ENCODE results near the gene BICC1. TPM values are rescaled to one million over a fixed set of nuclear protein-coding genes. Genes with fewer than 3 reads are reported as not detected.

Gene BICC1
- total RNA-seq, 1 donor from 2014 or later: 9.3 TPM

DNA sequence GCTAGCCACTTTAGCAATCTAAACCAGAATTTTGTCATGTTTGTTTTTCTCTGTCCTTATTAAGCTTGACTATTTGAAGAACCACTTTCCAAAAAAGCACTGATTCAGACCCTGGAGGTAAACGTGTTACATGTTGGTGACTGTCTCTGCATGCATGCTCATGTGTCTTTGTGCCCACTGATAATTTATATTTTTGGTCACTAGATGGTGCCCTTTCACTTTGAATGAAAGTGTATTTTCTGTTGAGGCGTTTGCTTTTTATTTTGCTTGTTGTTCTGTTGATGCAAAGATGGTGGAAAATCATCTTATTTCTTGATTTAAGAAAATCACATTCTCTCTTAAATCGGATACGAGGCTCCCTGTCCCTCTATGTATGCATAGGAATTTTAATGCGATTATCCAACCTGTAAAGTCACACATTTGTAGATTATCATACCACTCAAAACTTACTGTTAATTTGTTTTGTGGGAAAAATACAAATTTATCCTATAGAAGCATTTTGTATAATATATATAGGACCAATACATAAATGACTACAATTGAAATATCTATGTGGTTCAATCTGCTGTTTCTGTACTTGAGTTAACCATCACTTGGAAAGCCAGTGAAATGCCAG, 269.3 kb downstream of the BICC1 start:
- no peak overlapping the region for H3K4me3 Mint-ChIP-seq
- H3K36me3 Mint-ChIP-seq: no peaks in the 10 kb centered on the region
- H3K27me3 Mint-ChIP-seq (ENCODE audit: low read depth): no peaks in the 10 kb centered on the region
- no peak for DNase-seq (ENCODE audit: low spot score in 2 of 2, unreplicated experiment in 2 of 2)
- peak; percentile 66 for TF ChIP-seq CTCF (IDR thresholded peaks at IDR 0.05; ENCODE audit: unreplicated experiment)
- no peaks in the 10 kb centered on the region for H3K9me3 Mint-ChIP-seq
- no peak overlapping the region for H3K27ac Mint-ChIP-seq
- H3K4me1 Mint-ChIP-seq: peaks cover 28% of the 10 kb centered on the region

- Mint-ChIP-seq H3K27me3 (ENCODE audit: low read depth) (no peaks in the 10 kb centered on the region), H3K27ac (no peak overlapping the region), H3K36me3 (no peaks in the 10 kb centered on the region), H3K4me1 (peaks cover 28% of the 10 kb centered on the region), H3K9me3 (no peaks in the 10 kb centered on the region), H3K4me3 (no peak overlapping the region)
- TF ChIP-seq CTCF (IDR thresholded peaks at IDR 0.05; ENCODE audit: unreplicated experiment): no peak
- no peak for DNase-seq (ENCODE audit: low spot score in 2 of 2, unreplicated experiment in 2 of 2)
These were observed 270.5 kb downstream of the BICC1 start for GRCh38 chr10:58782876-58783851.

- no peak for DNase-seq (ENCODE audit: low spot score in 2 of 2, unreplicated experiment in 2 of 2)
- Mint-ChIP-seq H3K9me3 (no peaks in the 10 kb centered on the region), H3K4me1 (peaks cover 24% of the 10 kb centered on the region), H3K27me3 (ENCODE audit: low read depth) (no peaks in the 10 kb centered on the region), H3K36me3 (no peaks in the 10 kb centered on the region), H3K4me3 (no peak overlapping the region), H3K27ac (no peak overlapping the region)
- TF ChIP-seq CTCF (IDR thresholded peaks at IDR 0.05; ENCODE audit: unreplicated experiment): no peak
These were observed 271.7 kb downstream of the BICC1 start for GRCh38 chr10:58784361-58784760.

GRCh38 chr10:58785354-58785753, 272.7 kb downstream of the BICC1 start:
- Mint-ChIP-seq H3K4me3 (no peak overlapping the region), H3K27ac (no peak overlapping the region), H3K9me3 (no peaks in the 10 kb centered on the region), H3K36me3 (no peaks in the 10 kb centered on the region), H3K27me3 (ENCODE audit: low read depth) (no peaks in the 10 kb centered on the region), H3K4me1 (peaks cover 17% of the 10 kb centered on the region)
- no peak for DNase-seq (ENCODE audit: low spot score in 2 of 2, unreplicated experiment in 2 of 2)
- no peak for TF ChIP-seq CTCF (IDR thresholded peaks at IDR 0.05; ENCODE audit: unreplicated experiment)

DNA sequence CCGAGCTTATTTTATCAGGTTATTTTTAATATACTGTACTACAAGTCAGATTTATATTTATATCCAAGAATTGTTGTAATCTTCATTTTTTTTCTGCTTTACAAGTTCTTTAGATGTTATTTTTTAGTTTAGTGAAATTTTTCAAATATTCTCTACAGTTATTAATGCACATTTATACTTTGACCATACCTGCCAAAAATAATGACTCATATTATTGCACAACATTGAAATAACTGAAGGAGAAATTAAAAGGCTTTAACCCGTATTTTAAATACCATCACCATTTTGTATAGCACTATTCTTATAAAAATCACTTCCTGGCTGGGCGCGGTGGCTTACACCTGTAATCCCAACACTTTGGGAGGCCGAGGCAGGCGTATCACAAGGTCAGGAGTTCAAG, 278.5 kb downstream of the BICC1 start:
- Mint-ChIP-seq H3K4me1 (peaks cover 12% of the 10 kb centered on the region), H3K4me3 (no peak overlapping the region), H3K9me3 (peaks cover 3% of the 10 kb centered on the region), H3K36me3 (peaks cover 4% of the 10 kb centered on the region), H3K27ac (no peak overlapping the region), H3K27me3 (ENCODE audit: low read depth) (no peaks in the 10 kb centered on the region)
- TF ChIP-seq CTCF (IDR thresholded peaks at IDR 0.05; ENCODE audit: unreplicated experiment): no peak
- DNase-seq (ENCODE audit: low spot score in 2 of 2, unreplicated experiment in 2 of 2): no peak

Measured in mesothelial cell of epicardium (in vitro differentiated cells).